ENCODE data around the gene OXCT1. TPM values are rescaled to one million over a fixed set of nuclear protein-coding genes. Genes with fewer than 3 reads are reported as not detected.

Gene OXCT1
- total RNA-seq, 2 experiments from 2014 or later: 65.0 to 70.5 TPM

GRCh38 chr5:41869151-41869723, 988 bp downstream of the OXCT1 start:
- ATAC-seq (no peak), DNase-seq (peak; percentile 20)
- intact Hi-C loops (cut with micrococcal nuclease): no loop called here

GRCh38 chr5:41863871-41864486, 6.2 kb downstream of the OXCT1 start:
- POLR2A ChIA-PET: no interaction called here
- Mint-ChIP-seq H3K36me3 (ENCODE audit: low read depth) (peaks cover 37% of the 10 kb centered on the region), H3K4me3 (peak overlapping the region; percentile 4), H3K27ac (peak overlapping the region; percentile 60), H3K4me1 (ENCODE audit: low read depth) (peaks cover 63% of the 10 kb centered on the region), H3K9me3 (no peaks in the 10 kb centered on the region), H3K27me3 (no peaks in the 10 kb centered on the region)
- no peak for TF ChIP-seq CTCF (IDR thresholded peaks at IDR 0.05)
- intact Hi-C loops (cut with micrococcal nuclease): no loop called here
- CTCF ChIA-PET: interaction anchor here (0.9 to 1.9 kb wide), 3 partner anchors 8 to 194 kb away, joined by 3 to 9 read pairs (median 3); no protein-coding TSS in a partner anchor
- ATAC-seq (peak; percentile 74), DNase-seq (no peak)

More at GRCh38 chr5:41869151-41869723, 988 bp downstream of the OXCT1 start:
- TF ChIP-seq CTCF (IDR thresholded peaks at IDR 0.05): no peak
- Mint-ChIP-seq H3K4me3 (peak overlapping the region; percentile 87), H3K36me3 (ENCODE audit: low read depth) (peaks cover 17% of the 10 kb centered on the region), H3K27me3 (no peaks in the 10 kb centered on the region), H3K9me3 (no peaks in the 10 kb centered on the region), H3K4me1 (ENCODE audit: low read depth) (peaks cover 55% of the 10 kb centered on the region), H3K27ac (peak overlapping the region; percentile 94)
- CTCF ChIA-PET: interaction anchor here (1.1 to 3.1 kb wide), 2 partner anchors 9 to 188 kb away, joined by 4 to 9 read pairs; no protein-coding TSS in a partner anchor
- POLR2A ChIA-PET: interaction anchor here (0.7 to 1.8 kb wide), 4 partner anchors 11 to 1040 kb away, joined by 3 to 11 read pairs (median 4); partner anchors contain the start of gene RIMOC1

GRCh38 chr5:41858890-41859289, 11.3 kb downstream of the OXCT1 start:
- TF ChIP-seq CTCF (IDR thresholded peaks at IDR 0.05): no peak
- ChIA-PET CTCF (interaction anchor here (1.3 to 7.6 kb wide), 3 partner anchors 15 to 197 kb away, joined by 3 to 122 read pairs (median 4); no protein-coding TSS in a partner anchor), POLR2A (interaction anchor here (0.9 to 1.9 kb wide), 2 partner anchors 9 to 66 kb away, joined by 4 to 5 read pairs; partner anchors contain the start of gene FBXO4)
- peaks cover 35% of the 10 kb centered on the region for H3K36me3 Mint-ChIP-seq (ENCODE audit: low read depth)
- H3K9me3 Mint-ChIP-seq: no peaks in the 10 kb centered on the region
- H3K4me3 Mint-ChIP-seq: no peak overlapping the region
- DNase-seq (peak; percentile 16), ATAC-seq (peak; percentile 60)
- intact Hi-C loops (cut with micrococcal nuclease): loop anchor here (5.0 kb wide), 1 partner anchor 68 kb away; the partner anchor contains the start of gene FBXO4
- H3K27me3 Mint-ChIP-seq: no peaks in the 10 kb centered on the region
- H3K27ac Mint-ChIP-seq: peak overlapping the region; percentile 79
- H3K4me1 Mint-ChIP-seq (ENCODE audit: low read depth): peaks cover 31% of the 10 kb centered on the region

GRCh38 chr5:41857989-41858388, 12.2 kb downstream of the OXCT1 start:
- POLR2A ChIA-PET: interaction anchor here (0.8 to 1.9 kb wide), 2 partner anchors 9 to 11 kb away, joined by 4 to 5 read pairs; no protein-coding TSS in a partner anchor
- H3K9me3 Mint-ChIP-seq: no peaks in the 10 kb centered on the region
- intact Hi-C loops (cut with micrococcal nuclease): loop anchor here (2.0 to 5.0 kb wide), 2 partner anchors 69 to 199 kb away; partner anchors contain the start of gene FBXO4
- no peak for DNase-seq
- no peak overlapping the region for H3K4me3 Mint-ChIP-seq
- ATAC-seq: no peak
- TF ChIP-seq CTCF (IDR thresholded peaks at IDR 0.05): no peak
- CTCF ChIA-PET: interaction anchor here (0.6 to 7.6 kb wide), 4 partner anchors 8 to 657 kb away, joined by 3 to 122 read pairs (median 5); no protein-coding TSS in a partner anchor
- H3K4me1 Mint-ChIP-seq (ENCODE audit: low read depth): peaks cover 24% of the 10 kb centered on the region
- H3K27ac Mint-ChIP-seq: peak overlapping the region; percentile 66
- H3K36me3 Mint-ChIP-seq (ENCODE audit: low read depth): peaks cover 32% of the 10 kb centered on the region
- H3K27me3 Mint-ChIP-seq: no peaks in the 10 kb centered on the region
